ENCODE data around the gene MTG1.

Gene MTG1

GRCh38 chr10:133394064-133394663, at the start of gene MTG1:
TSS of gene MTG1 (plus strand) at chr10:133394157. CDS start at chr10:133394221, 64 bp downstream.
- DNase-seq, result peak; percentile 93

- DNase-seq, result no peak
Observed at GRCh38 chr10:133344236-133344635, 49.7 kb upstream of the MTG1 start.

- DNase-seq, result no peak
Observed at GRCh38 chr10:133346413-133346812, 47.5 kb upstream of the MTG1 start.

- no peak for DNase-seq
Observed at GRCh38 chr10:133347710-133348517, 46.0 kb upstream of the MTG1 start.

GRCh38 chr10:133349160-133349568, 44.8 kb upstream of the MTG1 start:
- no peak for DNase-seq

- no peak for DNase-seq
Observed at GRCh38 chr10:133349577-133350011, 44.4 kb upstream of the MTG1 start.

- DNase-seq, result no peak
Observed at GRCh38 chr10:133350283-133350949, 43.5 kb upstream of the MTG1 start.

- DNase-seq, result no peak
Observed at GRCh38 chr10:133350950-133351329, 43.0 kb upstream of the MTG1 start.

- DNase-seq, result no peak
Observed at GRCh38 chr10:133351408-133352318, 42.3 kb upstream of the MTG1 start.

- DNase-seq, result no peak
Observed at GRCh38 chr10:133353202-133353959, 40.6 kb upstream of the MTG1 start.

GRCh38 chr10:133353988-133354605, 39.9 kb upstream of the MTG1 start:
- DNase-seq, result no peak

GRCh38 chr10:133354672-133355240, 39.2 kb upstream of the MTG1 start:
- no peak for DNase-seq

GRCh38 chr10:133355266-133355665, 38.7 kb upstream of the MTG1 start:
- no peak for DNase-seq

- no peak for DNase-seq
Observed at GRCh38 chr10:133355991-133356390, 38.0 kb upstream of the MTG1 start.

GRCh38 chr10:133356549-133357284, 37.2 kb upstream of the MTG1 start:
- DNase-seq, result no peak

GRCh38 chr10:133357285-133358161, 36.4 kb upstream of the MTG1 start, which contains the start of gene FUOM:
TSS of gene FUOM (minus strand) at chr10:133358019. CDS start at chr10:133358007, 12 bp downstream.
- DNase-seq, result peak; percentile 80

GRCh38 chr10:133358162-133358924, 35.6 kb upstream of the MTG1 start:
- DNase-seq, result no peak

GRCh38 chr10:133358925-133359310, 35.0 kb upstream of the MTG1 start:
- DNase-seq, result no peak
